K562 (cell line): ENCODE results near the gene CLN5. TPM values are rescaled to one million over a fixed set of nuclear protein-coding genes. Genes with fewer than 3 reads are reported as not detected.

ENCODE experiments used
- ATAC-seq: fragments of 200-7000 bp; cut with Tn5 transposase; 3 replicates; pipeline ENCODE4 v1.9.1; 2020; ENCODE audit warnings: moderate library complexity
- BruUV-seq: library from RNA; stranded (reverse); fragments of 400-500 nt; replicated peaks from 2 replicates; lab custom pipeline; 2021; lab: Mats Ljungman, UMichigan
- CTCF ChIA-PET: fragments of 300-600 bp; formaldehyde crosslinking; extraction: SDS; loops from one replicate; lab custom pipeline; 2021; ENCODE audit warnings: low intra/inter-chr PET ratio; lab: Yijun Ruan, JAX
- POLR2A ChIA-PET: fragments of 300-600, 350-650 bp; sonication (Branson Sonifier 250); formaldehyde crosslinking; extraction: SDS; loops from one replicate; lab custom pipeline; 2021; ENCODE audit warnings: antibody characterized with exemption, inconsistent platforms; lab: Yijun Ruan, JAX
- DNase-seq, 4 experiments: peaks; one replicate each; pipeline versions ENCODE4 v3.0.0 to v3.0.0-alpha.2; 2011 to 2018; ENCODE audit warnings: low spot score in 3 of 4, mixed read lengths in 3 of 4; ENCODE audit errors: extremely low read depth in 1 of 4
- FAIRE-seq: peaks from 2 replicates; lab custom pipeline; 2011; peaks lifted over from hg19 to GRCh38; lab: Jason Lieb, UNC
- H2AFZ ChIP-seq: 2 replicates; pipeline ENCODE4 v1.6.0; 2011; ENCODE audit warnings: low read depth, low read length, control low read depth, inconsistent platforms
- H3K27ac ChIP-seq: fragments of 200-600 bp; 3 replicates; pipeline ENCODE4 v1.8.0; 2011; ENCODE audit warnings: low read depth, mild to moderate bottlenecking, control low read depth, inconsistent platforms, low read length, moderate library complexity, mixed read lengths; ENCODE audit errors: extremely low read depth
- H3K27me3 ChIP-seq, 2 experiments: fragments of 300-600 bp in 1 of 2; 2 replicates in 1 of 2; 3 replicates in 1 of 2; pipeline versions ENCODE4 v1.6.0 to v1.8.0; 2011; ENCODE audit warnings: inconsistent platforms in 2 of 2, low read length in 2 of 2, mild to moderate bottlenecking in 1 of 2, mixed read lengths in 1 of 2, moderate library complexity in 1 of 2; ENCODE audit not compliant: control insufficient read depth in 2 of 2, insufficient read depth in 2 of 2
- H3K36me3 ChIP-seq: fragments of 300-600 bp; 3 replicates; pipeline ENCODE4 v1.8.0; 2011; ENCODE audit warnings: mild to moderate bottlenecking, low read length, inconsistent platforms; ENCODE audit not compliant: control insufficient read depth, insufficient read depth
- H3K4me1 ChIP-seq, 2 experiments: fragments of 200-600 bp in 1 of 2; replicated peaks in 1 of 2; 2 replicates in 1 of 2; 3 replicates in 1 of 2; pipeline versions ENCODE4 v1.5.1 to v1.8.0; 2011; ENCODE audit warnings: inconsistent platforms in 2 of 2, low read length in 2 of 2, mild to moderate bottlenecking in 1 of 2, mixed read lengths in 1 of 2, moderate library complexity in 1 of 2; ENCODE audit not compliant: control insufficient read depth in 2 of 2, insufficient read depth in 2 of 2
- H3K4me2 ChIP-seq: 2 replicates; pipeline ENCODE4 v1.6.1; 2011; ENCODE audit warnings: low read length, control low read depth, inconsistent platforms, mixed read lengths; ENCODE audit not compliant: insufficient read depth
- H3K4me3 ChIP-seq: fragments of 200-600 bp; sonication (generic), shearing (Covaris generic); 2 replicates; pipeline ENCODE4 v1.5.1; 2016; ENCODE audit warnings: control low read depth, inconsistent platforms
- H3K79me2 ChIP-seq: fragments of 200-600 bp; 3 replicates; pipeline ENCODE4 v1.8.0; 2011; ENCODE audit warnings: low read length, inconsistent platforms; ENCODE audit not compliant: control insufficient read depth, insufficient read depth
- H3K9ac ChIP-seq, 2 experiments: 2 replicates each; pipeline versions ENCODE4 v1.6.0 to v1.6.1; 2011; ENCODE audit warnings: low read depth in 2 of 2, low read length in 2 of 2, control low read depth in 1 of 2, inconsistent platforms in 1 of 2, mild to moderate bottlenecking in 1 of 2, mixed read lengths in 1 of 2; ENCODE audit not compliant: insufficient read depth in 1 of 2
- H3K9me1 ChIP-seq: one replicate; pipeline ENCODE4 v1.6.0; 2011; ENCODE audit warnings: inconsistent platforms, mild to moderate bottlenecking, low read length, moderate library complexity; ENCODE audit not compliant: control insufficient read depth, insufficient read depth
- H3K9me3 ChIP-seq: replicated peaks from 2 replicates; pipeline ENCODE4 v1.5.1; 2011; ENCODE audit warnings: low read depth, low read length, inconsistent platforms; ENCODE audit not compliant: control insufficient read depth, insufficient read depth
- H4K20me1 ChIP-seq: replicated peaks from 2 replicates; pipeline ENCODE4 v1.6.1; 2011; ENCODE audit warnings: low read length, inconsistent platforms, mixed read lengths; ENCODE audit not compliant: control insufficient read depth, insufficient read depth
- ARNT ChIP-seq, 2 experiments: fragments of 450-650 bp; IDR thresholded peaks; 2 replicates each; pipeline ENCODE4 v1.6.1; 2016; ENCODE audit warnings: mild to moderate bottlenecking in 1 of 2
- BRCA1 ChIP-seq, 2 experiments: fragments of 450-650 bp in 1 of 2; sonication (generic) in 1 of 2; formaldehyde crosslinking in 1 of 2; IDR thresholded peaks; 2 replicates each; pipeline versions ENCODE4 v1.5.0 to v1.6.1; 2017 to 2020; ENCODE audit warnings: mild to moderate bottlenecking in 1 of 2, missing genetic modification reagents in 1 of 2
- CEBPB ChIP-seq: fragments of 450-650 bp; IDR thresholded peaks from 2 replicates; pipeline ENCODE4 v1.6.1; 2016; ENCODE audit warnings: missing genetic modification characterization, missing compliant biosample characterization
- EGR1 ChIP-seq: fragments of 450-650 bp; conservative IDR thresholded peaks from 2 replicates; pipeline ENCODE4 v1.6.1; 2017; ENCODE audit warnings: mild to moderate bottlenecking
- MTF1 ChIP-seq: fragments of 250-450 bp; sonication (Bioruptor Pico); IDR thresholded peaks from 2 replicates; pipeline ENCODE4 v1.9.0; 2021; ENCODE audit warnings: moderate library complexity, mild to moderate bottlenecking, inconsistent platforms, borderline replicate concordance
- SMC3 ChIP-seq: conservative IDR thresholded peaks from 2 replicates; pipeline ENCODE4 v1.6.1; 2011; ENCODE audit warnings: low read depth, low read length, improper control_type of control experiment; ENCODE audit not compliant: insufficient read depth
- TAF15 ChIP-seq: fragments of 200-400 bp; formaldehyde crosslinking; IDR thresholded peaks from 2 replicates; pipeline ENCODE4 v1.6.1; 2017; ENCODE audit warnings: mild to moderate bottlenecking, low read depth, low read length, moderate library complexity
- YBX1 ChIP-seq: fragments of 450-650 bp; IDR thresholded peaks from 2 replicates; pipeline ENCODE4 v1.7.1; 2016; ENCODE audit warnings: mild to moderate bottlenecking
- ZC3H4 ChIP-seq: sonication (generic); formaldehyde crosslinking; IDR thresholded peaks from 2 replicates; pipeline ENCODE4 v1.9.0; 2021; ENCODE audit warnings: missing genetic modification reagents, borderline replicate concordance
- ZNF23 ChIP-seq: fragments of 250-450 bp; sonication (Bioruptor Pico); IDR thresholded peaks from 2 replicates; pipeline ENCODE4 v1.4.0; 2020; ENCODE audit warnings: mild to moderate bottlenecking
- ZNF583 ChIP-seq: fragments of 250-450 bp; sonication (Bioruptor Pico); IDR thresholded peaks from 2 replicates; pipeline ENCODE4 v1.4.0; 2020
- WGBS: fragments of 100-300 bp; shearing (Covaris generic); methylation state at CpG from one replicate; pipeline ENCODE4 v1.1.6; 2016; ENCODE audit warnings: low coverage, mixed read lengths; ENCODE audit not compliant: insufficient coverage; ENCODE audit errors: missing lambda C conversion rate; 5-methylcytosine and 5-hydroxymethylcytosine counted together
- in situ Hi-C: fragments of 300-500 bp; cut with MboI; formaldehyde crosslinking; loops from 4 replicates; pipeline ENCODE4 v1.15.0; 2018; ENCODE audit warnings: inconsistent platforms, mixed read lengths
- intact Hi-C: fragments of 100-400 bp; cut with micrococcal nuclease; formaldehyde crosslinking; loops from 2 replicates; pipeline ENCODE4 v1.14.2; 2022
- polyA plus RNA-seq, 8 experiments: library from polyadenylated mRNA; depleted of rRNA in 4 of 8; stranded (reverse) in 5 of 8; unstranded in 3 of 8; fragments of >200 nt; fragmentation: Nextera tagmentation in 2 of 8; fragmentation: Illumina TruSeq in 1 of 8; extraction: Ambion mirVana in 2 of 8; extraction: Trizol in 1 of 8; gene quantifications; 2 replicates each; pipeline versions ENCODE4 v1.2.1 to v1.2.3, GENCODE V29; 2011 to 2014; ENCODE audit warnings: inconsistent platforms in 1 of 8, missing spikeins in 1 of 8
- total RNA-seq, 7 experiments: library from RNA; depleted of rRNA in 6 of 7; stranded (reverse); fragments of >200 nt in 6 of 7; fragmentation: Illumina TruSeq in 2 of 7; extraction: Trizol in 2 of 7; gene quantifications; 2 replicates each; pipeline versions ENCODE4 v1.2.1 to v1.2.3, GENCODE V29; 2011 to 2021; ENCODE audit warnings: low replicate concordance in 1 of 7
- TF ChIP-seq, protein P1 (sequence below): IDR thresholded peaks from 2 replicates; pipeline ENCODE4 v1.6.1; 2016; ENCODE audit warnings: missing genetic modification characterization, missing compliant biosample characterization
- TF ChIP-seq, protein P2 (sequence below): fragments of 450-650 bp; IDR thresholded peaks from 2 replicates; pipeline ENCODE4 v1.6.1; 2016
- TF ChIP-seq, protein P3 (sequence below): conservative IDR thresholded peaks from 2 replicates; pipeline ENCODE4 v1.6.1; 2011; ENCODE audit warnings: low read depth, mild to moderate bottlenecking, low read length; ENCODE audit not compliant: control insufficient read depth
- TF ChIP-seq, protein P4 (sequence below): fragments of 250-450 bp; sonication (Bioruptor Pico); IDR thresholded peaks from 2 replicates; pipeline ENCODE4 v1.8.0; 2022; ENCODE audit warnings: inconsistent platforms
- TF ChIP-seq, protein P5 (sequence below): fragments of 250-450 bp; sonication (Bioruptor Pico); IDR thresholded peaks from 2 replicates; pipeline ENCODE4 v1.4.0; 2020; ENCODE audit warnings: mild to moderate bottlenecking, moderate library complexity

CLN5 gene
- total and polyA plus RNA-seq, 9 of the 15 experiments (the other 6 are each of a cell fraction or from before 2014, with no cell fraction given): 4.6 to 11.5 (median 7.2) TPM

DNA sequence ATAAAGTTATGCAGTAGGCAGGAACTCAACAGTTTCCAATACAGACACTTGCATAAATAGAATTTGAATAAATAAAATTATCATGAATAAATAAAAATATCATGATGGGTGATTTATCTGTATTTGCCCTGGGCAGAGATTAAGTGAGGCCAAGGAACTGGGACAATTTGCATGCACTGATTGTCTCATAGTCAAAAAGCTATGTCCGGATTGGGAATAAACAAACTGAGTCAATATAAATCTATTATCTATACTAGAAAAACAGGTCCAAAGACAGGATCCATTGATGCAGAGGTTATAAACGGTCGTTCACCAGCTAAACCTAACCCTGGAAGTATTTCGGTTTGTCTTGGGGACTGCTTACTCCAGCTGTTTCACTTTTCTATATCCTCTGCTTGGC is 61.3 kb downstream of the CLN5 start:
- no peaks in the 10 kb centered on the region for H3K9me3 ChIP-seq
- ChIA-PET POLR2A (no interaction called here), CTCF (no interaction called here)
- no peak overlapping the region for H3K27ac ChIP-seq
- in situ Hi-C loops (no loop called here), intact Hi-C loops (no loop called here)
- H3K4me3 ChIP-seq: no peak overlapping the region
- H3K4me1 ChIP-seq: no peaks in the 10 kb centered on the region
- BruUV-seq: no TSS peak
- H3K27me3 ChIP-seq: no peaks in the 10 kb centered on the region
- 88% methylated on average over 4 of the region's 4 CpGs for WGBS
- H3K9ac ChIP-seq: no peak overlapping the region
- H3K79me2 ChIP-seq: no peaks in the 10 kb centered on the region
- no peaks in the 10 kb centered on the region for H4K20me1 ChIP-seq
- ATAC-seq (no peak), FAIRE-seq (no peak), DNase-seq (no peak)
- peaks cover 39% of the 10 kb centered on the region; the same call in 1 of the 3 replicates for H3K36me3 ChIP-seq
- H3K4me2 ChIP-seq: no peak overlapping the region
- no peaks in the 10 kb centered on the region for H3K9me1 ChIP-seq
- no peak overlapping the region for H2AFZ ChIP-seq
- TF ChIP-seq, protein P1, sequence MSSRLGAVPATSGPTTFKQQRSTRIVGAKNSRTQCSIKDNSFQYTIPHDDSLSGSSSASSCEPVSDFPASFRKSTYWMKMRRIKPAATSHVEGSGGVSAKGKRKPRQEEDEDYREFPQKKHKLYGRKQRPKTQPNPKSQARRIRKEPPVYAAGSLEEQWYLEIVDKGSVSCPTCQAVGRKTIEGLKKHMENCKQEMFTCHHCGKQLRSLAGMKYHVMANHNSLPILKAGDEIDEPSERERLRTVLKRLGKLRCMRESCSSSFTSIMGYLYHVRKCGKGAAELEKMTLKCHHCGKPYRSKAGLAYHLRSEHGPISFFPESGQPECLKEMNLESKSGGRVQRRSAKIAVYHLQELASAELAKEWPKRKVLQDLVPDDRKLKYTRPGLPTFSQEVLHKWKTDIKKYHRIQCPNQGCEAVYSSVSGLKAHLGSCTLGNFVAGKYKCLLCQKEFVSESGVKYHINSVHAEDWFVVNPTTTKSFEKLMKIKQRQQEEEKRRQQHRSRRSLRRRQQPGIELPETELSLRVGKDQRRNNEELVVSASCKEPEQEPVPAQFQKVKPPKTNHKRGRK: no peak
- no peak for TF ChIP-seq YBX1
- no peak for TF ChIP-seq CEBPB (tag)
- no peak for TF ChIP-seq ZNF583
- TF ChIP-seq SMC3: no peak
- TF ChIP-seq ZNF23: no peak
- no peak for TF ChIP-seq ARNT (IDR thresholded peaks at IDR 0.05)
- TF ChIP-seq ZC3H4: no peak
- no peak for TF ChIP-seq BRCA1 (IDR thresholded peaks at IDR 0.05)
- no peak for TF ChIP-seq BRCA1 (CRISPR knock-in tag; IDR thresholded peaks at IDR 0.05)
- TF ChIP-seq, protein P2, sequence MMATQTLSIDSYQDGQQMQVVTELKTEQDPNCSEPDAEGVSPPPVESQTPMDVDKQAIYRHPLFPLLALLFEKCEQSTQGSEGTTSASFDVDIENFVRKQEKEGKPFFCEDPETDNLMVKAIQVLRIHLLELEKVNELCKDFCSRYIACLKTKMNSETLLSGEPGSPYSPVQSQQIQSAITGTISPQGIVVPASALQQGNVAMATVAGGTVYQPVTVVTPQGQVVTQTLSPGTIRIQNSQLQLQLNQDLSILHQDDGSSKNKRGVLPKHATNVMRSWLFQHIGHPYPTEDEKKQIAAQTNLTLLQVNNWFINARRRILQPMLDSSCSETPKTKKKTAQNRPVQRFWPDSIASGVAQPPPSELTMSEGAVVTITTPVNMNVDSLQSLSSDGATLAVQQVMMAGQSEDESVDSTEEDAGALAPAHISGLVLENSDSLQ: no peak
- no peak for TF ChIP-seq MTF1
- TF ChIP-seq, protein P3, sequence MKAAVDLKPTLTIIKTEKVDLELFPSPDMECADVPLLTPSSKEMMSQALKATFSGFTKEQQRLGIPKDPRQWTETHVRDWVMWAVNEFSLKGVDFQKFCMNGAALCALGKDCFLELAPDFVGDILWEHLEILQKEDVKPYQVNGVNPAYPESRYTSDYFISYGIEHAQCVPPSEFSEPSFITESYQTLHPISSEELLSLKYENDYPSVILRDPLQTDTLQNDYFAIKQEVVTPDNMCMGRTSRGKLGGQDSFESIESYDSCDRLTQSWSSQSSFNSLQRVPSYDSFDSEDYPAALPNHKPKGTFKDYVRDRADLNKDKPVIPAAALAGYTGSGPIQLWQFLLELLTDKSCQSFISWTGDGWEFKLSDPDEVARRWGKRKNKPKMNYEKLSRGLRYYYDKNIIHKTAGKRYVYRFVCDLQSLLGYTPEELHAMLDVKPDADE: no peak
- TF ChIP-seq, protein P4, sequence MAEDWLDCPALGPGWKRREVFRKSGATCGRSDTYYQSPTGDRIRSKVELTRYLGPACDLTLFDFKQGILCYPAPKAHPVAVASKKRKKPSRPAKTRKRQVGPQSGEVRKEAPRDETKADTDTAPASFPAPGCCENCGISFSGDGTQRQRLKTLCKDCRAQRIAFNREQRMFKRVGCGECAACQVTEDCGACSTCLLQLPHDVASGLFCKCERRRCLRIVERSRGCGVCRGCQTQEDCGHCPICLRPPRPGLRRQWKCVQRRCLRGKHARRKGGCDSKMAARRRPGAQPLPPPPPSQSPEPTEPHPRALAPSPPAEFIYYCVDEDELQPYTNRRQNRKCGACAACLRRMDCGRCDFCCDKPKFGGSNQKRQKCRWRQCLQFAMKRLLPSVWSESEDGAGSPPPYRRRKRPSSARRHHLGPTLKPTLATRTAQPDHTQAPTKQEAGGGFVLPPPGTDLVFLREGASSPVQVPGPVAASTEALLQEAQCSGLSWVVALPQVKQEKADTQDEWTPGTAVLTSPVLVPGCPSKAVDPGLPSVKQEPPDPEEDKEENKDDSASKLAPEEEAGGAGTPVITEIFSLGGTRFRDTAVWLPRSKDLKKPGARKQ (CRISPR knock-in tag): no peak
- no peak for TF ChIP-seq TAF15
- no peak for TF ChIP-seq EGR1
- TF ChIP-seq, protein P5, sequence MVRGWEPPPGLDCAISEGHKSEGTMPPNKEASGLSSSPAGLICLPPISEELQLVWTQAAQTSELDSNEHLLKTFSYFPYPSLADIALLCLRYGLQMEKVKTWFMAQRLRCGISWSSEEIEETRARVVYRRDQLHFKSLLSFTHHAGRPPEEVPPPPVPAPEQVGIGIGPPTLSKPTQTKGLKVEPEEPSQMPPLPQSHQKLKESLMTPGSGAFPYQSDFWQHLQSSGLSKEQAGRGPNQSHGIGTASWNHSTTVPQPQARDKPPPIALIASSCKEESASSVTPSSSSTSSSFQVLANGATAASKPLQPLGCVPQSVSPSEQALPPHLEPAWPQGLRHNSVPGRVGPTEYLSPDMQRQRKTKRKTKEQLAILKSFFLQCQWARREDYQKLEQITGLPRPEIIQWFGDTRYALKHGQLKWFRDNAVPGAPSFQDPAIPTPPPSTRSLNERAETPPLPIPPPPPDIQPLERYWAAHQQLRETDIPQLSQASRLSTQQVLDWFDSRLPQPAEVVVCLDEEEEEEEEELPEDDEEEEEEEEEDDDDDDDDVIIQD (CRISPR knock-in tag): no peak
